K562 (cell line): Measurements from ENCODE around the gene SLC26A11. TPM values are rescaled to one million over a fixed set of nuclear protein-coding genes. Genes with fewer than 3 reads are reported as not detected.

Experiments used
- ATF7 ChIP-seq: fragments of 450-650 bp; IDR thresholded peaks from 2 replicates; pipeline ENCODE4 v1.7.1; 2014; ENCODE audit warnings: mild to moderate bottlenecking, moderate library complexity
- BRF1 ChIP-seq: IDR thresholded peaks from 3 replicates; pipeline ENCODE4 v1.6.1; 2011; ENCODE audit warnings: borderline replicate concordance, mild to moderate bottlenecking; ENCODE audit not compliant: insufficient read length; ENCODE audit errors: extremely low read depth
- CREM ChIP-seq: IDR thresholded peaks from 2 replicates; pipeline ENCODE4 v1.6.1; 2014; ENCODE audit warnings: antibody characterized with exemption, low read depth
- ELF1 ChIP-seq: fragments of 200-800 bp; sonication (Bioruptor generic); IDR thresholded peaks from 2 replicates; pipeline ENCODE4 v1.6.1; 2016; ENCODE audit warnings: missing genetic modification characterization, missing compliant biosample characterization
- FOSL1 ChIP-seq: fragments of 200-800 bp; sonication (Bioruptor generic); conservative IDR thresholded peaks from 2 replicates; pipeline ENCODE4 v1.6.1; 2016; ENCODE audit warnings: missing genetic modification characterization, missing compliant biosample characterization
- GABPB1 ChIP-seq: sonication (generic); formaldehyde crosslinking; IDR thresholded peaks from 2 replicates; pipeline ENCODE4 v1.8.0; 2022; ENCODE audit warnings: mild to moderate bottlenecking, missing genetic modification reagents
- GATAD2A ChIP-seq: fragments of 450-650 bp; IDR thresholded peaks from 2 replicates; pipeline ENCODE4 v1.6.1; 2017
- HDGF ChIP-seq: fragments of 450-650 bp; IDR thresholded peaks from 2 replicates; pipeline ENCODE4 v1.6.1; 2016
- HOXB6 ChIP-seq: fragments of 250-450 bp; sonication (Bioruptor Pico); IDR thresholded peaks from 2 replicates; pipeline ENCODE4 v1.5.1; 2022; ENCODE audit warnings: mild to moderate bottlenecking, borderline replicate concordance
- MTA1 ChIP-seq: fragments of 450-650 bp; IDR thresholded peaks from 2 replicates; pipeline ENCODE4 v1.6.1; 2017; ENCODE audit warnings: borderline replicate concordance
- NR0B1 ChIP-seq: fragments of 450-650 bp; IDR thresholded peaks from one replicate; pipeline ENCODE4 v1.6.1; 2018; ENCODE audit warnings: mild to moderate bottlenecking, moderate library complexity; ENCODE audit not compliant: partially characterized antibody
- STAG1 ChIP-seq: sonication (generic); formaldehyde crosslinking; IDR thresholded peaks from 2 replicates; pipeline ENCODE4 v1.5.0; 2020; ENCODE audit warnings: missing genetic modification reagents, borderline replicate concordance
- TCF3 ChIP-seq: sonication (generic); formaldehyde crosslinking; IDR thresholded peaks from 2 replicates; pipeline ENCODE4 v1.4.0; 2020; ENCODE audit warnings: mild to moderate bottlenecking, missing genetic modification reagents
- TCFL5 ChIP-seq: fragments of 250-450 bp; sonication (Bioruptor Pico); conservative IDR thresholded peaks from 2 replicates; pipeline ENCODE4 v1.6.1; 2021; ENCODE audit warnings: mild to moderate bottlenecking, moderate library complexity, matching md5 sums
- ZNF24 ChIP-seq: fragments of 450-650 bp; IDR thresholded peaks from 2 replicates; pipeline ENCODE4 v1.6.1; 2016
- ZNF699 ChIP-seq: fragments of 250-450 bp; sonication (Bioruptor Pico); IDR thresholded peaks from 2 replicates; pipeline ENCODE4 v1.8.0; 2021; ENCODE audit warnings: mild to moderate bottlenecking, moderate library complexity; ENCODE audit not compliant: insufficient replicate concordance
- ZNF75A ChIP-seq: fragments of 450-650 bp; formaldehyde crosslinking; IDR thresholded peaks from 2 replicates; pipeline ENCODE4 v1.4.0; 2020; ENCODE audit warnings: mild to moderate bottlenecking
- ZNF780A ChIP-seq: fragments of 250-450 bp; sonication (Bioruptor Pico); IDR thresholded peaks from 2 replicates; pipeline ENCODE4 v1.5.0; 2021; ENCODE audit warnings: mild to moderate bottlenecking
- polyA plus RNA-seq, 8 experiments: library from polyadenylated mRNA; depleted of rRNA in 4 of 8; stranded (reverse) in 5 of 8; unstranded in 3 of 8; fragments of >200 nt; fragmentation: Nextera tagmentation in 2 of 8; fragmentation: Illumina TruSeq in 1 of 8; extraction: Ambion mirVana in 2 of 8; extraction: Trizol in 1 of 8; gene quantifications; 2 replicates each; pipeline versions ENCODE4 v1.2.1 to v1.2.3, GENCODE V29; 2011 to 2014; ENCODE audit warnings: inconsistent platforms in 1 of 8, missing spikeins in 1 of 8
- total RNA-seq, 7 experiments: library from RNA; depleted of rRNA in 6 of 7; stranded (reverse); fragments of >200 nt in 6 of 7; fragmentation: Illumina TruSeq in 2 of 7; extraction: Trizol in 2 of 7; gene quantifications; 2 replicates each; pipeline versions ENCODE4 v1.2.1 to v1.2.3, GENCODE V29; 2011 to 2021; ENCODE audit warnings: low replicate concordance in 1 of 7
- TF ChIP-seq, protein P1 (sequence below): fragments of 250-450 bp; sonication (Bioruptor Pico); IDR thresholded peaks from 2 replicates; pipeline ENCODE4 v1.8.0; 2022; ENCODE audit warnings: moderate library complexity, mild to moderate bottlenecking, inconsistent platforms
- TF ChIP-seq, protein P2 (sequence below): fragments of 450-650 bp; IDR thresholded peaks from 2 replicates; pipeline ENCODE4 v1.6.1; 2014; ENCODE audit warnings: low read depth, mild to moderate bottlenecking, moderate library complexity, borderline replicate concordance

SLC26A11 gene
- total and polyA plus RNA-seq, 9 of the 15 experiments (the other 6 are each of a cell fraction or from before 2014, with no cell fraction given), result 0.06 to 3.1 (median 1.2) TPM; not detected in 1

DNA sequence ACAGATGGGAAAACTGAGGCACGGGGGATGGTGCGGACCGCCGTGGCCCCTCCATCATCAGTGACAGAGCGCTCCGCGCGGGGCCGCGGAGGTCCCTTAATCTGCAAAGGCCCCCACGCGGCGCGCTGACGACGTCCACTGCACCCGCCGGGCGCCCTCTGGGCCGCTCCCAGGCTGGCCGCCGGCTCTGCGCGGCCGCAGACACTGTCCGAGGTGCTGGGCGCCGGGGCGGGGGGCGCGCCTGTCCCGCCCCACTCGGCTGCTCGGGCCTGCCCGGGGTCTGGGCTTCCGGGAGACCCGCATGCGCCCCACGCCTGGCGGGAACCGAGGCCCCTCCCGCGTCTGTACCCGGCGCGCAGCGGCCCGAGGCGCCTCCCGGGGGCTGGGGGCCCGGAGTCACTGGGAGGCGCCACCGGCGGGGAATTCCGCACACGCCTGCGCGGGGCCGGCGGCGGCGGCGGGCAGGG, 39.9 kb downstream of the SLC26A11 start (continued):
- TF ChIP-seq NR0B1 (no peak), ELF1 (no peak; the same call in 1 of the 2 replicates), ATF7 (peak; percentile 53), BRF1 (no peak), ZNF780A (CRISPR knock-in tag) (no peak), STAG1 (CRISPR knock-in tag) (no peak), ZNF24 (0 out of 2 replicates have a peak, but pooled peaks have one; percentile 24), ZNF75A (CRISPR knock-in tag) (no peak), MTA1 (no peak), ZNF699 (no peak), FOSL1 (tag) (no peak), TCFL5 (CRISPR knock-in tag) (no peak), TCF3 (CRISPR knock-in tag) (no peak), GATAD2A (no peak), HDGF (no peak), HOXB6 (CRISPR knock-in tag) (no peak), GABPB1 (CRISPR knock-in tag) (no peak), CREM (peak; percentile 58; the same call in 1 of the 2 replicates)
- TF ChIP-seq, protein P1, sequence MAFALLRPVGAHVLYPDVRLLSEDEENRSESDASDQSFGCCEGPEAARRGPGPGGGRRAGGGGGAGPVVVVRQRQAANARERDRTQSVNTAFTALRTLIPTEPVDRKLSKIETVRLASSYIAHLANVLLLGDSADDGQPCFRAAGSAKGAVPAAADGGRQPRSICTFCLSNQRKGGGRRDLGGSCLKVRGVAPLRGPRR (CRISPR knock-in tag), result no peak
- TF ChIP-seq, protein P2, sequence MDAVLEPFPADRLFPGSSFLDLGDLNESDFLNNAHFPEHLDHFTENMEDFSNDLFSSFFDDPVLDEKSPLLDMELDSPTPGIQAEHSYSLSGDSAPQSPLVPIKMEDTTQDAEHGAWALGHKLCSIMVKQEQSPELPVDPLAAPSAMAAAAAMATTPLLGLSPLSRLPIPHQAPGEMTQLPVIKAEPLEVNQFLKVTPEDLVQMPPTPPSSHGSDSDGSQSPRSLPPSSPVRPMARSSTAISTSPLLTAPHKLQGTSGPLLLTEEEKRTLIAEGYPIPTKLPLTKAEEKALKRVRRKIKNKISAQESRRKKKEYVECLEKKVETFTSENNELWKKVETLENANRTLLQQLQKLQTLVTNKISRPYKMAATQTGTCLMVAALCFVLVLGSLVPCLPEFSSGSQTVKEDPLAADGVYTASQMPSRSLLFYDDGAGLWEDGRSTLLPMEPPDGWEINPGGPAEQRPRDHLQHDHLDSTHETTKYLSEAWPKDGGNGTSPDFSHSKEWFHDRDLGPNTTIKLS, result peak; percentile 44; the same call in 1 of the 2 replicates
